ENCODE results near the gene HEXB.

HEXB gene

DNA sequence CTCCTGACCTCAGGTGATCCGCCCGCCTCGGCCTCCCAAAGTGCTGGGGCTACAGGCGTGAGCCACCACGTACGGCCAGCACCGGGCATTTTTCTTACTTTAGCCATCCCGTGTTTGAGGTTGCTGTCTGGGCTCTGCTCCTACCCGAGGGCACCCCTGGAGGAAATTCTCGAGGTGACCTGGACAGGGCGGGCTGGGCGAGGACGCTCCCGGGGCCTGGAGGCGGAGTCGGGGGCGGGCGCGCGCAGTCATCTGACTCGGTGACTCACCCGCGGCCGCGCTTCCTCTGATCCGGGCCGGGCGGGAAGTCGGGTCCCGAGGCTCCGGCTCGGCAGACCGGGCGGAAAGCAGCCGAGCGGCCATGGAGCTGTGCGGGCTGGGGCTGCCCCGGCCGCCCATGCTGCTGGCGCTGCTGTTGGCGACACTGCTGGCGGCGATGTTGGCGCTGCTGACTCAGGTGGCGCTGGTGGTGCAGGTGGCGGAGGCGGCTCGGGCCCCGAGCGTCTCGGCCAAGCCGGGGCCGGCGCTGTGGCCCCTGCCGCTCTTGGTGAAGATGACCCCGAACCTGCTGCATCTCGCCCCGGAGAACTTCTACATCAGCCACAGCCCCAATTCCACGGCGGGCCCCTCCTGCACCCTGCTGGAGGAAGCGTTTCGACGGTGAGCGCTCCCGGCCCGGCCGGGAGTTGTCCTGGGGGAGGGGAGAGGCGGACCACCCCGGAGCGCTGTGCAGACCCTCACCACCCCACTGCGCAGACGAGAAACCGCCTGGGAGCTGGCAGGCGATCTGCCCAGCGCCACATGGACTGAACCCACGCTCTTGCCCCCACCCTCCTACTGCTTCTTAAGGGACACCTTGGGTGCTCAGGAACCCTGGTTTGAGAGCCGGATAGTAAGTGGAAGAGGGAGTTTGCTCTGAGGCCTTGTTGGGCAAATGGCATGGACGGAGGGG, at the start of gene HEXB:
Gene HEXB, plus strand, starts transcription at position 334 of the 952 bp plus-strand sequence. Its CDS starts 28 bp downstream, at position 362.
- POLR2A ChIA-PET = no interaction called here
- TF ChIP-seq CTCF (IDR thresholded peaks at IDR 0.05; ENCODE audit: control extremely low read depth, extremely low read depth, low read depth, missing control alignments) = no peak
- DNase-seq (ENCODE audit: extremely low spot score) = peak; percentile 87
- CTCF ChIA-PET = interaction anchor here (1.4 to 4.8 kb wide), 3 partner anchors 9 to 23 kb away, joined by 3 to 16 read pairs (median 4); no protein-coding TSS in a partner anchor

- POLR2A ChIA-PET = no interaction called here
- no peak for TF ChIP-seq CTCF (IDR thresholded peaks at IDR 0.05; ENCODE audit: control extremely low read depth, extremely low read depth, low read depth, missing control alignments)
- no peak for DNase-seq (ENCODE audit: extremely low spot score)
- CTCF ChIA-PET = no interaction called here
Measured at GRCh38 chr5:74636149-74636548, 48.9 kb upstream of the HEXB start.

DNA sequence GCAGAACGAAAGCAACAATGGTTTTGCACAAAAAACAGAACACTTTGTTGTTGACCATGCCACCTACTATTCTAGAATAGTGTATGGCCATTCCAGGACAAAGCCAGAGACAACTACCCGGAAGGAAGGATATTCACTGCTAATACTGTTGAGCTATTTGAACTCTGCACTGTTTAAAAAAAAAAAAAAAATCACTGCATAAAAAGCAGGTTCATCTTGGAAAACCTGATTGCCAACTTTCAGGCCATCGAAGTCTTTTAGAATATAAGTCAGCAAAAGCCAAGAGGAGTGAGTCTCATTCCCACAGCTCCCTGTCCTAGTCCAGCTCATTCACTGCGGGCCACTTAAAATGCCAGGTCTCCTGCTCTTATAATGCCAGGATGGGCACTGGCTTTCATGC, 48.5 kb upstream of the HEXB start:
- no peak for DNase-seq (ENCODE audit: extremely low spot score)
- ChIA-PET CTCF (no interaction called here), POLR2A (no interaction called here)
- TF ChIP-seq CTCF (IDR thresholded peaks at IDR 0.05; ENCODE audit: control extremely low read depth, extremely low read depth, low read depth, missing control alignments) = no peak

DNA sequence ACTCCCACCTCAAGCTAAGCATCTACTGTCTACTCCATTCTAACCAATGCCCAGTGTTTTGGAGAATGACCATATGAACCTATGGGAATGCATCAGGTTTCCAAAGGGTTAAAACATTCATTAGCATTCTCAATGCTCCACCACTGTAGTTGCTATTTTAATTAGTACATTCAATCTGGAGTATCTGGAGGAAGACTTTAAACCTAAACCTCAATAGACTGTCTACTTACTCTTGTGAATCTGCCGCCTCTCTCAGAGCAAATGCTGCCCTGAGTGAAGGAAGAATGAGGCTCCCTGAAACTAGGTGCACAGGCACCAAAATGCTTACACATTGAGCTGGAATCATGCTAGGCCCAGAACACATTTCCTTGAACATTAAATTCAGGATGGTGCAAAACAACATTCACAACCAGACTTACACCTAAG, 46.5 kb upstream of the HEXB start:
- no peak for TF ChIP-seq CTCF (IDR thresholded peaks at IDR 0.05; ENCODE audit: control extremely low read depth, extremely low read depth, low read depth, missing control alignments)
- POLR2A ChIA-PET = no interaction called here
- DNase-seq (ENCODE audit: extremely low spot score) = no peak
- CTCF ChIA-PET = interaction anchor here (0.6 kb wide), 1 partner anchor 1047 kb away, joined by 3 read pairs; no protein-coding TSS in a partner anchor

DNA sequence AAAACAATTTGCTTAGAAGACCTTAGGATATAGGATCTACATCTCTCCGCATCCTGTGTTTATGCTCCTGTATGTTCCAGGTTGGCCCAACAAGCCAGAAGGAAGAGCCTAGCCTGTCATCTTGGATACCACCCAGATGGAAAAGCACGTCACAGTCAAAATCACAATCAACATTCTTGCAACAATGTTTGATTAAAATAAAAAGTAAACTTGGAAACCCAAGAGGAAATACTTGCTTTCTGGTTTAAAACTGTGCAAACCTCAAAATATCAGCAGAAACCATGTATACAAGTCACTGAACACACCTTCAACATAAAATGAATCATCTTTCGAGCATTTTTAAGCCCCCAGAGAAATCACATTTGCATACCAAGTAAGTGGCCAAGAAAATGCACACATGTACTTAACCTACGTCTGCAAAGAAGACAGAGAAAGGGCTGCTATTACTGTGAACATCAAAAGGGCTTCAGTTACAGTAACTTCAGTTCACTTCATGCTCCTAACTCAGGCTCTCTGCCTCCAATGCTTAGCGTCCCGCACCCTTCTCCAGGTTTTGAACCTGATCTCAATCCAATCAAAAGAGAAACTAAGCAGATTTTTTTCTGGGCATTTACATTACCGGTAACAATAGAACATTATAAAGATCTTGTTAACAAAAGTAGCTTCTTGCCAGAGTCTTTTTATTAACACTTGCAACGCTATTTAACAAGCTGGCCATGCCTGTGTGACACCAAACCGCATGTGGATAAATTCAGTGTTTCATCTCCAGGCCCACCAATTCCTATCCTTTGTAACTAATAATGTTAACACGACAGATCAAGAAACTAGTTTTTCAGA, 45.8 kb upstream of the HEXB start:
- ChIA-PET CTCF (interaction anchor here (1.5 to 5.4 kb wide), 3 partner anchors 14 to 737 kb away, joined by 3 to 45 read pairs (median 5); no protein-coding TSS in a partner anchor), POLR2A (no interaction called here)
- TF ChIP-seq CTCF (IDR thresholded peaks at IDR 0.05; ENCODE audit: control extremely low read depth, extremely low read depth, low read depth, missing control alignments) = no peak
- DNase-seq (ENCODE audit: extremely low spot score) = peak; percentile 42

- ChIA-PET CTCF (interaction anchor here (1.3 to 5.4 kb wide), 6 partner anchors 10 to 738 kb away, joined by 3 to 45 read pairs (median 5); no protein-coding TSS in a partner anchor), POLR2A (no interaction called here)
- peak; percentile 25 for DNase-seq (ENCODE audit: extremely low spot score)
- no peak for TF ChIP-seq CTCF (IDR thresholded peaks at IDR 0.05; ENCODE audit: control extremely low read depth, extremely low read depth, low read depth, missing control alignments)
Measured at GRCh38 chr5:74639807-74640449, 45.1 kb upstream of the HEXB start.
